GM18502 (cell line): Measurements from ENCODE around the gene UMAD1.
"Not testable (repeated sequence)": the region's sequence is repeated elsewhere in the genome, so short reads cannot be mapped to it uniquely, and the experiment has no call there.

ENCODE experiments used
- ATAC-seq: cut with Tn5 transposase; IDR thresholded peaks from one replicate; pipeline ENCODE4 v1.9.1; 2021; ENCODE audit warnings: mild to moderate bottlenecking; ENCODE audit not compliant: unreplicated experiment, poor library complexity

UMAD1 gene

GRCh38 chr7:7819442-7820247, 179.1 kb downstream of the UMAD1 start:
- peak; percentile 56 for ATAC-seq

DNA sequence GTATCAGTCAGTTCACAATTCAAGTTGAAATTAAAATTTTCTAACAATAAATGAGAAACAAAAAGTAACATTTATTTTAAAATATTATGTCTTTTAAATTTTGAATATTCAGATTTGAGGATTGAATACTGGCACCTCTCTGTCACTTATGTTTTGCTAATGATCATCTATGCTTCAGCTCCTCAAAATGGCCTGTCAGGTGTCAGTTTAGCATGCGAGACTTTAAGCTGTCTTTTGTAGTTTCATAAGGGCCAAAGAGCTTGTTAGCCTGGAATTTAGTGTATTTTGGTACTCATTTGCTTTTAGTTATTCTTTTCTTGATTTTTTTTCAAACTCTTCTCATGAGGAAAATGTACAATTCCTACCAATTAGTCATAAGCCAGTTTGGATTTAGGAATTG, 179.9 kb downstream of the UMAD1 start:
- ATAC-seq, result no peak

DNA sequence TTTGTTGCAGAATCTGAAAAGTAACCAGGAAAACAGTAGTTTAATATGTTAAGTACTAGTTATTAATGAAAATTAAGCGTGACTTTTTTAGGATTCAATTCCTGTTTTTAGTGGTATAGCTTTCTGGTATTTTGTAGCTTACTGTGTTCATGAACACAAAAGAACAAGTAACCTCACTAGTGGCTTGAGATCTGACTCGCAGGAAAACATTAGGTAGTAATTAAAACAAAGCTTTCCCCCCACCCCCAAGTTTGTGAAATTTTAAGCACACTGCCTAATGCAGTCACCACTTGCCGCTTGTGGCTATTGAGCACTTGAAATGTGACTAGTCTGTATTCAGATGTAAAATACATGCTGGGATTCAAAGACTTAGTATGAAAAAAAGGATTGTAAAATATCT, 180.4 kb downstream of the UMAD1 start:
- ATAC-seq, result peak; percentile 47

GRCh38 chr7:7821517-7821916, 181.0 kb downstream of the UMAD1 start:
- no peak for ATAC-seq

GRCh38 chr7:7825294-7825693, 184.7 kb downstream of the UMAD1 start:
- not testable (repeated sequence) for ATAC-seq

DNA sequence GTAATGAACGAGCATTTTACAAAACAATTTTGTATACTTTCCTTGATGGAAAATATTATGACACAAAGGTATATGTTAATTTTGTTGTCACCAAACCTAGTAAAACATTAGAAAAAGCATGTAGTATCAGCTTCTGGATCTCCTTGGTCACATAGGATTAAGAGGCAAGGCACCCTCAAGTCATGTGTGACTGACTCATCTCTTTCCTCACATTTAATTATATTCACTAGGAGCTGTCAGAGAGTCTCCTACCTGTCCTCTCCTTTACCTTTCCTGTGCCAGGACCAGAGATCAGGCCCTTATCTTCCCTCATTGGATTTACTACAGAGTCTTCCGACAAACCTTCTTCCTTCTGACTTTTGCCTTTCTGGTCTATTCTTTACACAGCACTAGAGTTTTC, 189.1 kb downstream of the UMAD1 start:
- no peak for ATAC-seq

DNA sequence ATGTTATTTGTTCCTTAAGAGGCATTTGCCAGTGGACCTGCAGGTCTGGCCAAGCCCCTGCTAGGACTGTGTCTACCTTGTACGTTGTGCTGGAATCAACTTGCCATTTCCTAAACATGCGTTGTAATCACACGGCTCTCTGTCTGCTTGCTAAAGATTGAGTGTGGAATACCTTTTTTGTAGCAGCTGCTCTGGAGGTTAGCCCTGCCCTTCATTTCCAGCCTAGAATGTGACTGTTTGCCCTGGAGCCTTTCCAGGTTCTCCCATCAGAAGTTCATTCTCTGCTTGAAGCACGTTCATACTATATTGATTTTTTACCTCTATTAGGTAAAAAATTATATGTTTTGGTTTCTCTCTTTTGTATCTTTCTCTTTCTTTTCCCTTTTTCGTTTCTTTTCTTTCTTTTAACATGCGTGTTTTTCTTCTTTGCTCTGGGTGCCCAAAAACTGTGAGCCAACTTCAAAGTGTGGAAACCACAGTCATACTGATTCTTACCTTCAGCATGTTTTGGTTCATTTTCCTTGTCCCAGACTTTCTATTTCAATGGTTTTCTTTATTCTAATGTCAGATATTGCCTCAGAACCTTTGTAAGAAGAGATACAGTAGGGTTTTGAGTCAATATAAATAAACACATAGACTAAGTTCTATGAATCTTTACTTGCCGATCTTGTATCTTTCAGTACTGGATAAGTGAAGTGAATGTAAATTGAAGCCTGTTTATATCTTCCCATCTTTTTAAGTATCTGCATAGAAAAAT, 189.7 kb downstream of the UMAD1 start:
- ATAC-seq, result no peak

- ATAC-seq, result no peak
Measured at GRCh38 chr7:7832518-7832917, 192.0 kb downstream of the UMAD1 start.

DNA sequence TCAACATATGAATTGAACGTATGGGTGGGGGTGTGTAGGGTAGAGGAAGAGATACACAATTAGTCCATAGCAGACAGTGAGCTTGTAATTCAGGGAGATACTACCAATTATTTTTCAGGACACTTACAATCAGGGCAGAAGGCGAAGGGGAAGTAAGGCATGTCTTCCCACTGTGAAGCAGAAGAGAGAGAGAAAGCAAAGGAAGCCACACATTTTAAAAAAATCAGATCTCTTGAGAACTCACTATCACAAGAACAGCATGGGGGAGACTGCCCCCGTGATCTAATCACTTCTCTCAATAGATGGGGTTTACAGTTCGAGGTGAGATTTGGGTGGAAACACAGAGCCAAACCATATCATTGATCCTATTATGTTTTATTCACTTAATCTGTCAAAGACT, 194.2 kb downstream of the UMAD1 start:
- ATAC-seq, result no peak

DNA sequence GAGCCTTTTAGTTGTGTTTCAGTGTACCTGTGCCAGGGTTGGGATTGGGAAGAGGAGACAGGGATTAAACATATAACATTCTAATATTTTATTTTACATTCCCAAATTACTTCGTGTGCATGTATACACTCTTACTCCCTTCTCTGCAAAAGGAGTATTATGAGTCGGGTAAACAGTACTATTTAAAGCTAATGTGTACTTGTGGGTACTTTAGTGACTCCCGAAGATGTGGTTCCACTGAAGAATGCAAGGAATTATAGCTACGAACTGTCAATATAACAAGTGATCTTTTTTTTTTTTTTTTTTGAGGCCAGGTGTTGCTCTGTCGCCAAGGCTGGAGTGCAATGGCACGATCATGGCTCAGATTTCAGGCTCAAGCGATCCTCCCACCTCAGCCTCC, 200.5 kb downstream of the UMAD1 start:
- no peak for ATAC-seq

DNA sequence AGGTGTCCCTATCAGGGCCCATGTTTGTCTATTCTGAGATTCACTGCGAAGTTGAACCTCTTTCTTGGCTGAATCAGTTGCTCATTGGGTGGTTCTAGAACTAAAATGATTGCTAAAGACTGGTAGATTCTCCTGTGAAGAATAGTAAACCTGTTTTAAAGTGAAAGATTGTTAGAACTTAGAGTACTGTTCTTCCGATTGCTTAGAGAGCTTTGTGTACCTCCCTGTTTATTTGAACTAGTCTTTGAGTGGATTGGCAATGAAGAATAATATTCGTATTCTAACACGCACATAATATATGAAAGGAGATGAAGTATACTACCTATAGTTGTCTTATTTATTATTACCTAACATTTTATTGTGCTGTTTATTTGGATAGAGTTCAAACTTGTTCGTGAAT, 202.7 kb downstream of the UMAD1 start:
- no peak for ATAC-seq

- no peak for ATAC-seq
Measured at GRCh38 chr7:7843972-7844371, 203.4 kb downstream of the UMAD1 start.

- ATAC-seq, result peak; percentile 73
Measured at GRCh38 chr7:7848246-7848645, 207.7 kb downstream of the UMAD1 start.

DNA sequence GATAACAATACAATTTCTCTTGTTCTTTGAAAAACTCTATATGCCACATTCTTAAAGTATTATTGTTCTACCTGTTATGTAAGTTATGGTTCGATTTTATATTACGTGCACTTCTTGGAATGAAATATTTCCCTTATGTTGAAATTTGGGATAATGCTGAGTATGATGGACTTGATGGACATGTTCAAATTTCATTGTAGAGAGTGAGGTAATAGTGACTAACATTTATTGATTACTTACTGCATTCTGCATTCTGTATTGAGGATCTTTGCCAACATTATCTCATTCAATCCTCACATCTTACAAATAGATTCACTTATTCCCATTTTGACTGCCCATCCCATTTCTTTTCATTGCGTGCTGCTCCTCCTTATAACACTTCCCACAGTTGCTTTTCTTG, 208.3 kb downstream of the UMAD1 start:
- no peak for ATAC-seq

DNA sequence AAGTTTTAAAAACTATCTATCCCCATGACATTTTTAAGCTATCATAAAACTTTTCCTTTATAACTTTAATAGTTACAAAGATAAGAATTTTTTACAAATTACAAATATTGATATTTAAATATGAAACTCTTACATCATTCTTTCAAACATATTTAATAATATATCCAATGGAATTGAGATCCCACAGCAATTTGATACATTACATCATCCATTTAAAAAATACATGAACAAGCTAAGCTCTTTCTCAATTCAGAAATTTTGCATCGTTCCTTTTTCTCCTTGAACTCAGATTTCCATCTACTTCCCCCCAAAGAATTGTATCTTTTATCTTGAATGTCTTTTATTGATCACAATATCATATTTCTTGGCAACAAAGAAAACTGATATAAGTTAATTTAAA, 209.6 kb downstream of the UMAD1 start:
- no peak for ATAC-seq

DNA sequence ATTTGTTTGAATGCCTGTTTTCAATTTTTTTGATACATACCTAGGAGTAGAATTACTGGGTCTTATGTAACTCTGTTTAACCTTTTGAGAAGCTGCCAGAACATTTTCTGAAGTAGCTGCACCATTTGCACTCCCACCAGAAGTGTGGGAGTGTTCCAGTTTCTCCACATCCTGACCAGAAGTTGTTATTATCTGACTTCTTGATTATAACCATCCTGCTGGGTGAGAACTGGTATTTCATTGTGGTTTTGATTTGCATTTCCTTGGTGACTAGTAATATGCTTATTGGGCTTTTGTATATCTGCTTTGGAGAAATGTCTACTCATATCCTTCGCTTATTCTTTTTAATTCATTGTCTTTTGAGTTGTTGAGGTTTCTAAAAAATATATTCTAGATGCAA, 210.8 kb downstream of the UMAD1 start:
- no peak for ATAC-seq

DNA sequence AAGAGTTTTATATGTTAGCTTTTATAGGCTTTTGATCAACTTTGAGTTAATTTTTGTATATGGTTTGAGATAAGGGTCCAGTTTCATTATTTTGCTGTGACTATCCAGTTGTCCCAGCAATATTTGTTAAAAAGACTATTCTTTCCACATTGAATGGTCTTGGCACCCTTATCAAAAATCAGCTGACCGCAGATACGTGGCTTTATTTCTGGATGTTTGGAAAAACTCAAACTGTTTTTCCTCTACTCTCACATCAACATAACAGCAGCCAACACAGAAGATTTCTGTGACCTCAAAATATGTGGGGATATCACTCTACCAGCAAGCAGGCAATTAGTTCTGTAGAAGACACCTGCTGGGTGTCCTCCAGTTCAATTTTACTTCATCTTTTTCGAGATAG, 211.4 kb downstream of the UMAD1 start:
- no peak for ATAC-seq

DNA sequence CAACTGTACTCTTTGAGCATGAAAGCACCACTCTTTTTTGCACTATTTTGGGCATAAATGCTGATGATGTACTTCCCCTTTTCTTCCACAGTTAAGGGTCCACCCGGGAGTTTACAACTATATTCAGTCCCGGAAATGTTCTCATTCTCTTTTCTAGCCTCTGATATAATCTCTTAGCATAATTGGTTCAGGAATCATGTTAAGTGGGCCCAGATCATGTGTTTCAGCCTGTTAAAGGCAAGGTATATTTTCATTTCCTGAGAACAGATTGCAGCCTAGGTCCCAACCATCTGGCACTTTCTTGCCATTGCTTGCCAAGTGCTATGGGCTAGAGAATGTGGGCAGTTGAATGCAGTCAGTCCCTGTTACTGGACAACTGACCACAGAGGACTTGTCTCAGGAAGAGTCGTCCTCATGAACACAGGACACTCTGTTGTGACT, 216.6 kb downstream of the UMAD1 start:
- ATAC-seq, result peak; percentile 65

DNA sequence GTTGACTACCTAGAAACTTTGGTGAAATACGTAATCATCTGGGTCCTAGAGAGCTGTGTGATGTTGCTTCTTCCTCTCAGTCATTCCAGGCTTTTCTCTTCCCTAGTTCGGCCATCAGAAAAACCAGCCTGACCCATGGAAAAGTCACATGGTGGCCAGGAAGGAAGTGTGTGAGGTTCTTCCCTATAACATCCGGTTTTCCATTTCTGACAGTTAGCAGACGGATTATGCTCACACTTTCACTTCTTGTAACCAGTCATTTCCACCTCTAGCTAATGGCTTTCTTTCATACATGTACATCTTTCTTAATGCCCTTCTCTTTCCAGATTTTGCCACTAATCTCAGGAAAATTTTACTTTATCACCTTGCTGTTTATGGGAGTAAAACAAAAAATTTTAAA, 218.0 kb downstream of the UMAD1 start:
- no peak for ATAC-seq

GRCh38 chr7:7859411-7859810, 218.9 kb downstream of the UMAD1 start:
- no peak for ATAC-seq

- ATAC-seq, result no peak
Measured at GRCh38 chr7:7861211-7861633, 220.7 kb downstream of the UMAD1 start.

- no peak for ATAC-seq
Measured at GRCh38 chr7:7862393-7862792, 221.8 kb downstream of the UMAD1 start.
